ENCODE measurements around the gene RBM47.

DNA sequence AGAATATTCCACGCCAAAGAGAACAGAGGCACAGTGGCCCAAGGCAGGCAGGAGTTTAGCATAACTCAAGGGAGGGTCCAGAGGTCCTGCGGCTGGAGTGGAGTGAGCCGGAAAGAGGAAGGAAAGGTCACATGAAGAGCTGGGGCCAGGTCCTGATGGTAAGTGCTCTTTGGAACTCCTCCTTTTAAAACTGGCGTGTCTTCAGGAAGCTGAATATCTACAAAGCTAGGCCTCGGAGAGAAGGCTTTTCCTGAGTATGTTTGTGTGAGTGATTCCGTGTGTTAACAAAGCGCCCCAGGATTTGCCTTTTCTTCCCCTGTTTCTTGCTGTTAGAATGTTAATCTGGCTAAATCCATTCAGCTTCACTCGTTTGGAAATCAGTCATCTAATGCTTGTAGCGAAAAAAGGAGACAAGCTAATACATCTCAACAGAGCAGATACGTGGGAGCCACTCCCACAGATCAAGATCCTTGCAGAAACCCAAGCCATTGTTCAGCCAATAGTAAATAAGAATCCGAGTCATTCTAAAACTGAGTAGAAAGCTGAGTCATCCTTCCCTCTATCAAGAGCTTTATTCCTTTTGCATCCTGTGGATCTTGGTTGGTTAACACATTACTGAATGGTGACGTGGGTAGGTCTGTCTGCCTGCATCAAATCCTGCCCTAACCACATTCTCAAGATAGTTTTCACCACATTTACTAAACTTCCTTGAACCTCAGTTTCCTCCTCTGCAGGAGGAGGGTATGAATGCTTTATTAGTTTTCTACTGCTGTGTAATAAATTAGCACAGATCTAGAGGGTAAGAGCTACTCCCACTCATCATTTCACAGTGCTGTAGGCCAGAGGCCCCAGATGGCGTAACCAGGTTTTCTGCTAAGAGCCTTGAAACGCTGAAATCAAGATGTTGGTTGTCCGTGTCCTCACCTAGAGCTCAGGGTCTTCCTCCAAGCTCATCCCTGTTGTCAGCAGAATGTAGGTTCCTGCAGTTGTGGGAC lies 43.2 kb upstream of the RBM47 start:
- TF ChIP-seq CTCF (IDR thresholded peaks at IDR 0.05) (no peak), POLR2AphosphoS5 (IDR thresholded peaks at IDR 0.05) (no peak), POLR2A (IDR thresholded peaks at IDR 0.05; ENCODE audit: low read depth) (no peak), EP300 (IDR thresholded peaks at IDR 0.05) (no peak)

Data from esophagus muscularis mucosa (tissue), 4 donors.